ENCODE results near the gene MYL7.

The MYL7 gene, protein sequence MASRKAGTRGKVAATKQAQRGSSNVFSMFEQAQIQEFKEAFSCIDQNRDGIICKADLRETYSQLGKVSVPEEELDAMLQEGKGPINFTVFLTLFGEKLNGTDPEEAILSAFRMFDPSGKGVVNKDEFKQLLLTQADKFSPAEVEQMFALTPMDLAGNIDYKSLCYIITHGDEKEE

GRCh38 chr7:44141221-44141850, at the start of gene MYL7:
Gene MYL7 (minus strand): TSS chr7:44141332. CDS start chr7:44141305, 27 bp downstream.
- DNase-seq: no peak
- no peak within 1 kb of the TSS for H3K27ac ChIP-seq

DNA sequence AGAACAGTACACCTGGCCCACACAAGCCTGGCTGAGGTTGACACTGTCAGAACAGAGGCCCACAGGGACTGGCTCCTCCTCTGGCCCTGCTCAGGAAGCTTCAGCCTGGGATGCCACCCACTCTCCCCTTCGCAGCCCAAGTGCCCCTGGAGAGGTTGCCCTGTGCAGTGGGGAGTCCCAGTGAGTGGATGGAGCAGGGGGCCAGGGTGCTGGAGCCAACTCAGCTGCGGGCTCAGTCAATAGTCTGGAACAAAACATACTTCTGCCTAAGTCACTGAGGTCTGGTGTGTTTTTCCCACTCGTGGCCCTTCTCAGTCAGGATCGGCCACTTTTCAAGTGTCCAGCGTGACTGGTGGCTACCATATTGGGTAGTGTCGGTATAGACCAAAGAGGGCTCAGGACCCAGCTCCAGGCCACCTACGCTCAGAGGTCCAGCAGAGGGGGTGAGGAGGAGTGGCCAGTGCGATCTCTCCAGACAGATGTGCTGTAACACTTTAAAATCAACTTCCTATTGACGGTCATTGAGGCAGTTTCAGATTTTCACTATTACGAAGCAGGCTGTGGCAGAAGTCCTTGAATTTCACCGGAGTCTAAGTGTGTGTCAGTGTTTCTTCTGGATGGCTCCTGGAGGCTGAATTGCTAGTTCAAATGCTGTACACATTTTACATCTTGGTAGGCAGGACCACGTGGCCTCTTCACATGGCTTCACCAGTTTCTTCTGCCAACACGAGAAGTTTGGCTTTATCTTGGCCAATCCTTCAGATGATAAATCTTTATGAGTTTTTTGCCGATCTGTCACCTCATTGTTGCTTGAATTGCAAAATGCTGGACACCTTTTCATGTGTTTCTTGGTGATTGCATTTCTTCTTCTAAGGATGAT, 49.1 kb upstream of the MYL7 start:
- no peak for TF ChIP-seq CTCF (IDR thresholded peaks at IDR 0.05; ENCODE audit: low read depth, low read length)
- no peak for DNase-seq
- Histone ChIP-seq H3K27ac (peak overlapping the region; percentile 74), H3K27me3 (ENCODE audit: insufficient read depth, low read depth, severe bottlenecking) (no peaks in the 10 kb centered on the region), H3K9me3 (ENCODE audit: severe bottlenecking) (no peaks in the 10 kb centered on the region), H3K36me3 (no peaks in the 10 kb centered on the region), H3K4me3 (ENCODE audit: low read depth, low read length) (no peak overlapping the region)

More at GRCh38 chr7:44141221-44141850, at the start of gene MYL7:
- Histone ChIP-seq H3K9me3 (ENCODE audit: severe bottlenecking) (no peaks in the 10 kb centered on the region), H3K27me3 (ENCODE audit: insufficient read depth, low read depth, severe bottlenecking) (no peaks in the 10 kb centered on the region), H3K4me3 (ENCODE audit: low read depth, low read length) (no peak within 1 kb of the TSS), H3K36me3 (no peaks in the 10 kb centered on the region)
- no peak for TF ChIP-seq CTCF (IDR thresholded peaks at IDR 0.05; ENCODE audit: low read depth, low read length)

DNA sequence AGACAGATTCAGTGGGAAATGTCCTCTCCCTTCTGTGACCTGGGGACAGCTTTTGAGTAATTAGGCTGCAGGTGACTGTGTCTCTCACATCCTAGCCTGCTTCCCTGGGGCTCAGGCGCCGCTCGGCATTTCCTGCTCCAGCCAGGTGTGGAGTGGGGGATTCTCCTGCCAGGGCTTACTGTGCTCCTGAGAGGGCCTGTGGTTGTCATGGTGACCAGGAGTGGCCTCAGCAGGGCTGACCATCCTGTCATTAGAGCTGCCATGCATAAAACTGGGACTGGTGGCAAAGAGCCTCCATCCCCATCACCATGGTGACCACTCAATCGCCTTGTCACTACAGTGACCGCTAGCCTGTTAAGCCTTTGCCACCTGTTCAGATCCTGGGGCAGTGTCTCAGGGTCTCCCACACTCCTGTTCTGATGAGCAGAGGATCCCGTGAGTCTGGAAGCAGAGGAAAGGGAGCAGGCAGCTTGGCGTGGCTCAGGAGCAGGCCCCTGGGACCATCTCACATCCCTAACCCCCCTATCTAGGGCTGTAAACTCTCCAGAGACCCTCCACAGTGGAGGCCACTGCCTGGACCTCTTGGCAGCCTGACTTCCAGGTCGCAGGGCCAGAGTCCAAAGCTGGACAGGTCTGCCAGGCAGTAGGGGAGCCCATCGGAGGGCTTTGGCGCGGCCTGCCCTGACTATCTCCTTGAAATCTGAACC, 48.3 kb upstream of the MYL7 start, which contains the start of gene GCK:
GCK (minus strand) TSS at position 154 of the 707 bp plus-strand sequence. CDS start 486 bp downstream, outside the sequence.
- DNase-seq: peak; percentile 88
- H3K27me3 ChIP-seq (ENCODE audit: insufficient read depth, low read depth, severe bottlenecking): no peaks in the 10 kb centered on the region
- no peak within 1 kb of the TSS for H3K4me3 ChIP-seq (ENCODE audit: low read depth, low read length)
- no peak for TF ChIP-seq CTCF (IDR thresholded peaks at IDR 0.05; ENCODE audit: low read depth, low read length)
- H3K27ac ChIP-seq: peak within 1 kb of the TSS; percentile 74
- no peaks in the 10 kb centered on the region for H3K9me3 ChIP-seq (ENCODE audit: severe bottlenecking)
- no peaks in the 10 kb centered on the region for H3K36me3 ChIP-seq

DNA sequence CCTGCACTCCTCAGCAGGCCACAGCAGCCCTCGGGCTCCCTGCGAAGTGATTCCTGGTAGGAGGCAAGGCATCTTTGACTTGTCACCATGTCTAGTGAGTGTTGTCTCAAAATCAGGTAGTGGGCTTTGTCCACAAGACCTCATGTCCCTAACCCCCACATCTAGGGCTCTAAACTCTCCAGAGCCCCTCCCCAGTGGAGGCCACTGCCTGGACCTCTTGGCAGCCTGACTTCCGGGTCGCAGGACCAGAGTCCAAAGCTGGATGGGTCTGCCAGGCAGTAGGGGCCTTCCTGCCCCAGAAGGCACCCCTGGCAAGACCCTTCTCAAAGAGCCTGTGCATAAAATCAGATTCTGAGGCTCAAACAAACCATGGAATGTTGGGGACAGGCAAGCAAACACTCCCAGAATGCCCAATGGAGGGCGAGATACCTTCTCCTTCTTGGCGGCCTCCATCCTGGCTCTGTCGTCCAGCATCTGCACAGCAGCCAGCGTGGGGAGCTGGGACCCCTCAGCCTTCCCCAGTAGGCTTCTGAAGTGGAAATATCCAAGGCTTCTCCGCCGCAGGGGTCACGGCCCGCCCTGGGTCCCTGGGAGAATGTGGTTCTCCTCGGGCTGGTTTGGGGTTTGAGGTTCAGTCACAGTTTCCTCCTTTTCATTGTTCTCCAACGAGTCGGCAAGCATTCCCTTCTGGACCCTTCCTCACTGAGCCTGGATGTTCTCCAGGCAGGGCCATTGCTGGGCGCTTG, 47.5 kb upstream of the MYL7 start:
- H3K4me3 ChIP-seq (ENCODE audit: low read depth, low read length): no peak overlapping the region
- no peak for TF ChIP-seq CTCF (IDR thresholded peaks at IDR 0.05; ENCODE audit: low read depth, low read length)
- no peaks in the 10 kb centered on the region for H3K27me3 ChIP-seq (ENCODE audit: insufficient read depth, low read depth, severe bottlenecking)
- H3K9me3 ChIP-seq (ENCODE audit: severe bottlenecking): no peaks in the 10 kb centered on the region
- peak overlapping the region; percentile 47 for H3K27ac ChIP-seq
- no peak for DNase-seq
- no peaks in the 10 kb centered on the region for H3K36me3 ChIP-seq
